ENCODE measurements around the gene CTAGE6.

DNA sequence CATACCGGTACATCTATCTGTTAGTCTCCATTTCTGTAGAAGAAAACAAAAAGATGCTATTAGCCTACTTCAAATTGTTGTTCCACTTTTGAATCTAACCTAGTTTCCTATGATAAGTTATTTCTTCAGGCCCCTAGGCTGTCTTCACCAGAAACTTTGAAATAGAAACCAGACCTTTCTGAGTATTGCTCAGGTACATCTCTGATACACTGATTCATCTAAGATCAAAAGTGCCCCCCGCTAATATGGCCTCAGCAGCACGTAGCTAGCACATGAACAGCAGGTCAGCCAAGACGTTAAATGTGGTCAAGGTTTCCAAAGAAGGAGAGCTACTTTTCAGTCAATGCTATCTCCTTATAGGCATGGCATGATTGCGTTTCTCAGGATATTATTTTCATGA, 23.6 kb downstream of the CTAGE6 start:
- TF ChIP-seq CTCF (IDR thresholded peaks at IDR 0.05; ENCODE audit: borderline replicate concordance, extremely low read depth, low read length, poor library complexity, severe bottlenecking) (no peak), EZH2 (IDR thresholded peaks at IDR 0.05; ENCODE audit: borderline replicate concordance, low read depth, low read length, severe bottlenecking) (no peak)
